GM18909 (cell line): ENCODE data around the gene TGFBI.

ENCODE experiments used
- ATAC-seq: cut with Tn5 transposase; IDR thresholded peaks from one replicate; pipeline ENCODE4 v1.9.1; 2021; ENCODE audit warnings: mild to moderate bottlenecking; ENCODE audit not compliant: unreplicated experiment, poor library complexity

The TGFBI gene

DNA sequence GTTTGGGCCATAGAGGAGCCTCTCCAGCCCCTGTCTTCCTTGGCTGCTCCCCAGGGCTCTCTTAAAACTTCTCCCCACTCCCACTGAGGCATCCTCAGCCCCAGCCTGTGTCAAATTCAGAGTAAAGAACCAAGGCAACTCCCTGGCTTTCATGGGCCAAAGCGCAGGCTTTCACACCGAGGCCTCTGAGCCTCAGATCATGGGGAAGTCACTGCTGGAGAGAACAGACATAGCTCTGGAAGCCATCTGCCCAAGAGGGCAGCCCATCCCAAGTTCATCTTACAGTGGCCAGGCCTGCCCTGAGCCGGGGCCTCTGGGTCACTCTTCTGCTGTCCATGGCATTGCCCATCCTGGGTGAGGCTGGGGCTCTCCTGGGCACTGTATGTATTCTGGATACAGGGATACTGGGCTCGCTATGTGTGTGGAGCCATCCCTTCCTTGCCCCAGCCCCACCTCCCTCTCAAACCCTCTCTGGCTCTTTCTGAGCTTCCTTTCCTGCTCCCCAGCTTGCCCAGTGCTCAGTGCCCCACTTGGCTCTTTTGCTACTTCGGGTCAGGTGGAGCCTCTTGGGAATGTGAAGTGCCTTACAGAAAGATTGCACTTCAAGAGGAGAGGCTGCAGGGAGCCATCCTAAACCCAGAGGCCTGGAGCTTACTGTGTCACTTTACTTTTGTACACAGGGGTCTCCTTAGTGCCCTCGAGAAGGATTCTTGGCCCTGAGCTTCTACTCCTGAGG is 33.0 kb downstream of the TGFBI start:
- no peak for ATAC-seq

- peak; percentile 66 for ATAC-seq
Measured at GRCh38 chr5:136062366-136063274, 33.8 kb downstream of the TGFBI start.

DNA sequence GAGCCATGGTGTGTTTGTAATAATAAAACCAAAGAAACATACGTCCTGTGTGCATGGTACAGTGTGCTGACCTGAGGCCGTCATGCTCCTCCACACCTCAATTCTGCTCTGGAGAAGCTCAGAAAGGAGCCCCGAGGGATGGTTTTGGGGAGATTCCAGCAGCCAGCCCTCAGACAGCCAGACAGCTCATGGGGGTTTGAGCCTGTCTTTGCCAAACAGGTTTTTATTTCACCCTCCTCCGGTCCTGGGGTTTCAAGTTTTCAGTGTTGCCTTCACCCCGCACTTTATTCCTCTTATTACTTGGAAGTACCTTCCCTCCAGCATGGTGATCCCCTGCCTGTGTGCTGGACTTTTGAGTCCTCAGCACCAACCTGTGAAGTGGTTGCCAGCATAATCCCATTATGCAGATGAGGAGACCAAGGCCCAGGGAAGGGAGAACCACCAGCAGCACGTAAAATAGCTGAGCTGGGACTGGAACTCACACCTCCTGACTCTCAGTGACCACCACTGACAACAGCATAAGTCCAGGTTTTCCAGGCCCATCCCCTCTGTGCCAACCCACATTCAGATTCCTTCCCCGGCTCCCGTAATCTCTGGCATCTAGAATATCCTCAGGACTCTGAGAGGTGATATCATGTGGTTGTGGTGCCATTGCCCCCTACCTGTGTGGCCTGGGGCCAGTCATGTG is 35.1 kb downstream of the TGFBI start:
- ATAC-seq: no peak

GRCh38 chr5:136064510-136064909 is 35.7 kb downstream of the TGFBI start:
- ATAC-seq: no peak

GRCh38 chr5:136065588-136065987 is 36.8 kb downstream of the TGFBI start:
- no peak for ATAC-seq

GRCh38 chr5:136066661-136067271 is 38.0 kb downstream of the TGFBI start:
- ATAC-seq: no peak

- ATAC-seq: no peak
Measured at GRCh38 chr5:136067422-136067821, 38.6 kb downstream of the TGFBI start.

DNA sequence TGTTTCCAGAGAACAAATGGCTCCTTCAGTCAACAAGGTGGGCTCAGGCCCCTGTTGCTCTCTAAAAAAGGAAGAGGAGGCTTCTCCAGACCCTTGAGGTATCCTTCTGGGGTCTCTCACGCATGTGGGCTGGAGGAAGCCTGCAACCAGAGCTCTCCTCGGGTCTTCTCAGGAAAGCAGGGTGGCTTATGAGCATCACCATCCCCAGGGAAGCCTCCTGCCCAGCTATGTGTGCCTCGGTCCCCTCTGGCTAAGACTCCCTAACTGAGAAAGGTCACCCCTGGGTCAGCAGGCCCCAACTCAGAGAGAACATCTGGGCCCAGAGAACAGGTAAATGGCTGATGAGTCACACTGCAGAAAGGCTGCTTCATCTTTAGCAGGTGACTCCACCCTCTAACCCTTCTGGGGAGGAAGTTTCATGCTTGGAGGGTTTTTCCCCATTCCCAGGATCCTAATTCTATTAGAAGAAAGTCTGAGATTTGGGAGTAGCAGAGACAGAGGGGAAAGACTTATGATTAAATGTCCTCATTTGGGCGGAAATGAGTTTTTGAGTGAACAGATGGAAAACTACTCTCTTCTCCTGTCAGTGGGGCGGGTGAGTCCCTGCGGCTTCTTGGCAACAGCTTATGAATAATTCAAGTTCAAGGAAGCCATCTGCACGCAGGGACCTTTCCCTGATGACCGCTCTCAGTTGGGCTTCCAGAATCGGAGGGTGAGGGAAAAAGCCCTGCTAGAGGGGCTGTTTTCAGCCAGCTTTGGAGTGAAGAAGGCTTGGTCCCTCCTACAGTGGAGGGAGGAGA is 41.9 kb downstream of the TGFBI start:
- ATAC-seq: no peak

DNA sequence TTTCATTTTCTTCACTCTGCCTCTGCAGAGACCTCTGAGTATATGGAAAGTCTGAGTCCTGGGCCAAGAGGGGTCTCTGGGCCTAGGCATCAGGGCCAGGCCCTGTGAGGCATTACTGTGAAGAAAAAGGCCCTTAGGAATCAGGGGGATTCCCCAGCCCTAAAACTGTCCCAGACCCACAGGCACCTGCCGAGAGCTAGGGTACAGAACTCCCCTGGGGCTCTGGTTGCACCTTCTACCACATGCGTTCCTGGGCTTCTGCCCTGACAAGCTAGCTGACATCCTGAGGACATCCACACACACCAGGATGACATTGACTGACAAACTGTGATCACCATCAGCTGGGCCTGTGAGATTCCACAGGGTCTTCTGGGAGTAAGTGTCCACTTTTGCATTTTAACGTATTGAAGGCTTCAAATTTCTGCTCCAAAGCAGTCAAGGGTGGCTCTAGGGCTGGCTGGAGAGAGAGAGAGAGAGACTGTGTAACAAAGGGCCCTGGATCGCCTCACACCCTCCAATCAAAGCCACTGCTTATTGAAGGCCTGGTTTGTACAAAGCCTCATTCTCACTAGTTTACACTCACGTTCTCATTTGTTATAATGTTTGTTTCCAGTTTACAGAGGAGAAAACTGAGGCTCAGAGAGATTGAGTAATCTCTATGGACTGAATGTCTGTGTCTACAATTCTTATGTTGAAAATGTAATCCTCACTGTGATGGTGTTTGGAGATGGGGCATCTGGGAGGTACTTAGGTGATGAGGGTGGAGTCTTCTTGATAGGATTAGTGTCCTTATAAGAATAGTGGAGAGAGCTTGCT is 45.1 kb downstream of the TGFBI start:
- peak; percentile 85 for ATAC-seq

DNA sequence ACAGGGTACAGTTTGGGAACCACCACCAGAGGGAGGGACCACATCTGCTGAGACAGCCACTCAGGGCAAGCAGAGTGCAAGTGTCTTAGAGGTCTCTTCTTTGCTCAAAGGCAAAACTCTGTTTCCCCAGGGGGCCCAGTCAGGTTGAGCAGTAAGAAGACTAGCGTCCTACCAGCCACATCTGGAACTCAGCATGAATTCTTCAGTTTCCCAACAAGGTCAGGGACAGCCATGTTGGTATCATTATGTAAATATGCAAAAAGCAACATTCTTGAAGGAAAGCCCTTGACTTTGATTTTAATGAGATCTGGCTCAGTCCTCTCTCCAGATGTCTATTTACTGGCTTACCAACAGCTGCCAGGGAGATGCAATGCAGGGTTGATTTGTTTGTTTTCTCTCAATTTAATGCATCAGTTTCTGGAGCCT is 46.7 kb downstream of the TGFBI start:
- no peak for ATAC-seq

DNA sequence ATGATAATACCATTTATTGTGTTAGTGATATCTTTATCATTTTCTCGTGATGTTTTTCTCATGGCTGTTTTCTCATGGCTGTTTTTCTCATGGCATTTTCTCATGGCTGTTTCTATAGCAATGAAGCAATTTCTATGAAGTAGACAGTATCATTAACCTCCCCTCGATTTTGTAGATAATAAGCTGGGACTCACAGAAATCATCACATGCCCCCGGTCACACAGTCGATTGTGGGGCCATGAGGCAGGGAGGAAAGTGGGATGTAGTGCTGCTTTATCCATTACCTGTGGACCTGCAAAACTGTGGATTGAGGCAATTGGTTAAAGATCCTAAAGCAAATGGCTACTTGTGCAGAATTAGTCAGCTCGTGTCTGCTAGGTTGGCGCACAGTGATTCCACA is 47.3 kb downstream of the TGFBI start:
- no peak for ATAC-seq

DNA sequence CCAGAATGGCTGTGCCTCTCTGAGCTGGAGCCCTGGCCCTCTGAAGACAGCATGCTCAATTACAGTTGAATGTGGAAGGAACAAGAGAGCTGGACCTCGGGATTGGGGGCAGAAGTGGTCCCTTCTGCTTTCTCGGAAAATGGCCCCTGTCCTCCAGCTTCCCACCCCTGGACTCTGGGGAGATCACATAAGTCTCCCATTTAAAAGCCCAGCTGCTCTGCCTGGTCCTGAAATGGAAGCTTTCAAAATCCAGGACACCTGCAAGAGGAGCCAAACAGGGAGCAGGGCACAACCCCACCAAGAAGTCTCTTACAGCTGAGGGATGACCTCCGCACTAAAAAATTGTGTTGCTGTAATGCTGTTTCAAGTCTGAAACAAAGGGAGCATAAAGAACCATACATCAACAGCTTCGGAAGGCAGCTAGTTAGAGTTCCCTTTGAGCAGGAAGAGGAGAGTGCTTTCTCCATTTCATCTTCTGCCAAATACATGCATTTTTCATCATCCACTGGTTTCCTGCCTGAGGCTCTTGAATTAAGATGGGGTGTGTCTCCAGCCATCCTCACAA is 48.2 kb downstream of the TGFBI start:
- ATAC-seq: no peak

DNA sequence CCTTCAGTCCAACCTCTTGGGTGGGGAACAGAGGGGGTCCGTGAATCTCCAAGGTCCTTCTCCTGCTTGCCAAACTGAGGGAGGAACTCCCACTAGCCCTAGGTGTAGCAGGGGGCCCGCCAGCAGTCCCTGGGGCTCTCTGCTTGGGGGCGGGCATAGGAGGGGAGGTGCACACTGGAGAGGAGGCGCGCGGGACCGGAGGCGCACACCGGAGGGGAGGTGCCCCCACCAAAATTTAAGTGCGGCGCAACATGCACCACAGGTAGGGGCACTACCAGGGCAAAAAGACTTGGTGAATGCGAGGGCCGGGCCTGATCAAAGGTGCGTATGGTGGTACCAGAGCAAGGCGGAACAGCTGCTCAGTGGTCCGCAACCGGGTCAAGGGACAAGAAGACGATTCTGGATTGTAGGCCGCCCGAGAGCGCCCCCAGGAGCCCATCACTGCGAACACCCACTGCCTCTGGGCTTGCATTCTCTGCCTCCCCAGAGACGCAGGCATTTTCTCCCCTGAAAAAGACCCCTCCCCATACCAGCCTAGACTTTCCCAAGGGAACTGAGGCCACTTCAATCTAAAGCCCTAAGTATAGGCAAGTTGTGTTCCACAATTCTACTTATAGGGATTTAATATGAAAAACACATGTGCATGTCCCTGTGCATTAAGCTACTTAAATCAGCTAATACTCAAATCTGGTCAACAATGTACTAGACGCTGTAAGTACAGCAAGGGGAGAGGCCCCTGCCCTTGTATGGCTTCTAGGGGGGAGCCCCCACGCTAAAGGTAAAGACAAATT is 50.6 kb downstream of the TGFBI start:
- ATAC-seq: no peak

GRCh38 chr5:136080113-136080482 is 51.3 kb downstream of the TGFBI start:
- peak; percentile 15 for ATAC-seq

DNA sequence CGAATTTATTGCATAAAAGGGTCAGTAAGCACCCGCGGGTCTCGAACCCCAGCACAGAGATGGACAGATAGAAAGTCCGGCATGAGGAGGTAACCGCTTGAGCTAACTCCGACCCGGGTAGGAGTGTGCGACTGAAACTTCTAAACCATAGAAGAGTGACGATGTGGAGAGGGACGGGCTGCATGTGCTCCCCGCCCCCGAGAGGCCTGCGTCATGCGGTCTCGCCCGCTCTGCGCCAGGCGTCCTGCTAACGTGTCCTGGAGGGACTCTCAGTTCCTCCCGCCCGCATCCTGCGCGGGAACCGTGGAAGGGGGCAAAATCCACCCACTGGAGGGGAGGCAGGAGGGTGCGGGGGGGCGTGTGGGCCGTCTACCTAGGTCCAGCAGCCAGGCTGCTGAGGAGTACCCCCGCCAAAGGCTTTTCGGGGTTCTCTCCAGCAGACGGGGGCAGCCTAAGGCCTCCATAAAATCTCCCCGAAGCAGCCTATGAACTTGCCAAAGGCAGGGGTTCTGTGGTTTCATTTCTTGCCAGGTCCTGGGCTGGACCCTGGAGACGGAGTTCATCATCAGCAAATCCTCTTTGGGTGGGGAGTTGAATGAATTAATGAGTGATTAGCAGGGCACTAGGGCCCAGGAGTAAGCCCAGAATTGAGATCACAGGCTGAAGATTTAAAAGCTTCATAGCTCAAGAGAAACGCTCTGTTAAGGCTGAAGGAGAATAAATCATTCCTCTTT is 51.9 kb downstream of the TGFBI start:
- peak; percentile 91 for ATAC-seq

GRCh38 chr5:136081217-136081591 is 52.4 kb downstream of the TGFBI start:
- no peak for ATAC-seq
